Stromal cell of bone marrow (primary cell): ENCODE measurements around the gene AP5Z1.

Experiments
- DNase-seq: peaks from one replicate; pipeline ENCODE4 v3.0.0-alpha.2; 2012; ENCODE audit warnings: low read depth

Gene AP5Z1

GRCh38 chr7:4803397-4804241, 28.2 kb downstream of the AP5Z1 start:
- DNase-seq: no peak

DNA sequence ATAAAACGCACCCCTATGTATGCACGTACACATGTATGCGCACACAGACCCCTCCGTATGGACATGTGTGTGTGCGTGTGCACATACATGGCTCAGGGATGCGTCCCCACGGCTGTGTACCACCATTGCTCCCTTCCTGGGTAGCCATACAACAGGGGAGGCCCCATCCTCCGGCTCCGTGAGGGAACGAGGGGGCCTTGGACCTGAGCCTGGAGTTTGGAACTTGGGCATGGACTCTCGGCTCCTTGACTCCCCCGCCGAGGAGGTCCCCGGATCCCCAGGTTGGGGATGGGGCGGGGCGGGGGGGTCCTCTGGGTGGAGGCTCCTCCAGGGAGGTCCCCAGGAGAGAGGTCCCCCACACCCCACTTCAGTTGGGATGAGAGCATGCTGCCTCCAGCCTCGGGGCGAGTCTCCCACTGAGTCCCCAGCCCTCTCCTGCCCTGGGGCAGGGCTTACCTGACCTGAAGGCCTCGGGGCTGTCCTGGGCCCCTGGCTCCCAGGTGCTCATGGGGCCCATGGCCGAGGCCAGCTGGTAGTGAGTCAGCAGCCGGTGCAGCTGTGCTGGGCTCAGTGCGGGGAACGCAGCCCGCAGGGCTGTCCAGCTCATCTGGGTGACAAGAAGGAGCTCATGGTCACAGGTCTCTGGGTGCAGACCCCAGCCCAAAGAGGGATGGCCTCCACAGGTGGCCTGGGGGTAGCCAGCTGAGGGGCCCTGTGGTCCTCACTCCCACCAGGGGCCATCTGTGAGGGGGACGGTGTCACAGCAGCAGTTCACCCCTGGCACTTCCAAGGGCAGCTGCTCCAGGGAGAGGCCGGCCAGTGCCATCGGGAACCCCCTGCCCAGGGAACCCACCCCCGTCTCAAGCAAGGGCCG, 29.9 kb downstream of the AP5Z1 start:
- no peak for DNase-seq

- no peak for DNase-seq
Observed at GRCh38 chr7:4805984-4806300, 30.5 kb downstream of the AP5Z1 start.

DNA sequence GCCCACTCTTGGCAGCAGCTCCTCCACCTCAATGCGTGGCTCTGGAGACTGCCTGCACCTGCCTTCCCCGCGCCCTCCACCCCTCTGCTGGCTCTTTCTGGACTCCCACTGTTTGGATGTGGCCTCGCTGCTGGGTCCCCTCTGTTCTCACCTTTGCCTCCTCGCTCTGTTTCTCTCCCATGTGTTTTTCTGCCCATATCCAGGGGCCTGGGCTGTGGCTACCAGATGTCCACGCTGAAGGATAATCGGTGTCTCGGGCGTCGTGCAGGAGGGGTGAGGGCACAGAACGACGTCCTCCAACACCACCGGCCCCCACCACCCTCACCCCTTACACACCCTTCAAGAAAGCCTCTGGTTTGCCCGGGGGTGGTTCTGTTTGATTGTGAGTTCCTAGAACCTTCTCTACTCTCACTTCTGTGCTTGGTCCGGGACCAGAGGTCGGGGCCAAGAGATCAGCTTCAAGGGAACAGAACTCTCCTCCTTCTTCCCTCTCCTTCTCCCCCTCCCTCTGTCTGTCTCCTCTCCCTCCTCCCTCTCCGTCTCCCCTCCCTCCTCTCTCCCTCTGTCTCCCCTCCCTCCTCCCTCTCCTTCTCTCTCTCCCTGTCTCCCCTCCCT, 31.7 kb downstream of the AP5Z1 start:
- no peak for DNase-seq

- DNase-seq: no peak
Observed at GRCh38 chr7:4807598-4808016, 32.2 kb downstream of the AP5Z1 start.

GRCh38 chr7:4808026-4808425, 32.6 kb downstream of the AP5Z1 start:
- DNase-seq: no peak

- no peak for DNase-seq
Observed at GRCh38 chr7:4808565-4808964, 33.1 kb downstream of the AP5Z1 start.

- DNase-seq: no peak
Observed at GRCh38 chr7:4809091-4809591, 33.7 kb downstream of the AP5Z1 start.

GRCh38 chr7:4809666-4810065, 34.2 kb downstream of the AP5Z1 start:
- DNase-seq: no peak

DNA sequence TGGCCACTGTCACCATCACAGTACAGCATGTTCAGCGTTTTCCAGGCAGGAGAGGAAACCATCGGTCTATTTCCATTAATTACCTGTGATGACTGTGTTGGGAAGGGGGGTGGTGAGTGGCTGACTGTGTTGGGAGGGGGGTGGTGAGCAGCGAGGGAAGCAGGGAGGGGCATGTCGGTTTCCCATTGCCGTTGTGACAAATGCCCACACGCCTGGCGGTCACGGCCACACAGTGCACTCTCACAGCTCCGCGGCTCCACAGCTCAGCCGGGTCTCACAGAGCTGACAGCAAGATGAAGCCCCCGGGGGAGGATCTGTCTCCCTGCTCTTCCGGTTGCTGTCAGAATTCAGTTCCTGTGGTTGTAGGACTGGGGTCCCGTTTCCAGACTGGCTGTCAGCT, 39.0 kb downstream of the AP5Z1 start:
- no peak for DNase-seq

DNA sequence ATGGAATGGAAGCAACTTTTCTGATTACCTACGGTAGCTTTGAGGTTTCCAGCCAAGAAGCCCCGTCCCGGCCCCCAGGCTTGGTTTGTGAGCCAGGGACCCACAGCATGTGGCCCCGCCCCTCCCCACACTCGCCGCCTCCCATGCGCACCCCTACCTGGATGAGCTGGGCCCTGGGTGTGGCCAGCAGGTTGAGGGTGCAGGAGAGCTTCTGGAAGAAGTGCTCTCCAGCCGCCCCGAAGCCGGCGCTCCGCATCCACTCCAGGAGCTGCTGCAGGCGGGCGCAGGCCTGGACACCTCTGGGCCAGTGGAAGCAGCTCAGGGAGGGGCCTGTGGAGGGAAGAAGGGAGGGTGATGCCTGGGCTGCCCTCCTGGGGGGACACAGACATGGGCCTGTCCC, 39.7 kb downstream of the AP5Z1 start:
- DNase-seq: no peak

DNA sequence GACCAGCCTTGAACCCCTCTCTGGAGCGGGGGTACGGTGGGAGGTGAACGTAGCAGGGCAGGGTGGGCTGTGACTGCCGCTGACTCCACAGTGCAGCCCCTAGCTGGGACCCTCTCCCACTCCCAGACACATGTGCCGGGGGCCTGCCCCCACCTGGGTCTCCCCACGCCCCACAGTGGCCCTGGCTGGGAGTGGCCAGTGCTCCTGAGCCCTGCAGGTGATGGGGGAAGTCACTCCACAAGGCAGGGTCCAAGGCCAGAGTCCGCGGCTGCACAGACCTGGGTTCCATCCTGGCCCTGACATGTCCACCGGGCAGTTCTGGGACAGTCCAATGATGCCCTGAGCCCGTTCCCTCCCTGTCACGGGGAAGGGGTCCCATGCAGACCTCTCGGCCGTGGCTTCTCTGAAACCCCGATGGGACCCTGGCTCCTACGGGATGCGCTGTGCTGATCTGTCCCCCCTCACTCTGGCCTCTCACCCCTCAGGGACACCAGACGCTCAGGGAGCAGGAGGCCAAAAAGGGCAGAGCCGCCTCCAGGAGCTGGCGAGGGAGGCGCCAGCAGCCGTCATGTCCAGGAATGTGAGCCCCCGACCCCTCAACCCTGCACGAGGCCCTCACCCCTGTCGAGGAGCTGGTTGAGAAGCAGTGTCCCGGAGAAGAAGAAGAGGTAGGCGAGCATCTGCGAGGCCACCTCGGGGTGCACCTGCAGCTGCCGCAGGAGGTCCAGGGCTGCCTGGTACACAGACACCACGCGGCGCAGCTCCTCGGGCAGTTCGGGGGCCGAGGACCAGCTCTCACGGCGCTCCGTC, 40.4 kb downstream of the AP5Z1 start:
- DNase-seq: no peak

- DNase-seq: no peak
Observed at GRCh38 chr7:4816419-4817080, 41.1 kb downstream of the AP5Z1 start.

DNA sequence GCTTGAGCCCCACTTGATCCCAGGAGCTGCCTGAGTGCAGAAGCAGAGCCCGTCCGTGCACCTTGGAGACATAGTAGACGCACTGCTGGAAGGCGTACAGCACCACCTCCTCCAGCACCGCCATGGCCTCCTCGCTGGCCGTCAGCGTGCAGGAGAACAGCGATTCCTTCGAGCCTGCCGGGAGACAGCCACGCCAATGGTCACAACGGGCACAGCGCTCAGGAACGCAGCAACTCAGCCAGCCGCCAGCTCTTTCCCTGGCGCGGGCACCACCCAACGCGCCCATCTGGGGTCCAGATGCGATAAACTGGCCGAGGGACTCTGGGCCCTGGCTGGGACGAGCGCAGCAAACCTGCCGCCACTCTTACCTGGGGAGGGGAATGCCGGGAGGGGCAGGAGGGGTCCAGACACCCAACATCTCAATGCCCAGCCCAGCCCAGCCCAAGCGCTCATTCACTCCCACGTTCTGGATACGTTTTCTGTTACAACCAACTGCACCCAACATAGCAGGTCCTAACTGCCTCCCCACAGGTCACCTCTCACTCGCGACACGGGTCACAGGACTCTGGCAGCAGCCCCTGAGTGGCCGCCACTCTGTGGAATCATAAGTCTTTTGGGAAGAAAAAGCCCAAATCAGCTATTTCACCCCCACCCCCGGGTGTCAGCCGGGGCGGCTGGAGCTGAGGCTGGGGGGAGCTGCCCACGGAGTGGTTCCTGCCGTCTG, 41.9 kb downstream of the AP5Z1 start:
- DNase-seq: no peak

- DNase-seq: no peak
Observed at GRCh38 chr7:4818000-4818794, 42.8 kb downstream of the AP5Z1 start.

DNA sequence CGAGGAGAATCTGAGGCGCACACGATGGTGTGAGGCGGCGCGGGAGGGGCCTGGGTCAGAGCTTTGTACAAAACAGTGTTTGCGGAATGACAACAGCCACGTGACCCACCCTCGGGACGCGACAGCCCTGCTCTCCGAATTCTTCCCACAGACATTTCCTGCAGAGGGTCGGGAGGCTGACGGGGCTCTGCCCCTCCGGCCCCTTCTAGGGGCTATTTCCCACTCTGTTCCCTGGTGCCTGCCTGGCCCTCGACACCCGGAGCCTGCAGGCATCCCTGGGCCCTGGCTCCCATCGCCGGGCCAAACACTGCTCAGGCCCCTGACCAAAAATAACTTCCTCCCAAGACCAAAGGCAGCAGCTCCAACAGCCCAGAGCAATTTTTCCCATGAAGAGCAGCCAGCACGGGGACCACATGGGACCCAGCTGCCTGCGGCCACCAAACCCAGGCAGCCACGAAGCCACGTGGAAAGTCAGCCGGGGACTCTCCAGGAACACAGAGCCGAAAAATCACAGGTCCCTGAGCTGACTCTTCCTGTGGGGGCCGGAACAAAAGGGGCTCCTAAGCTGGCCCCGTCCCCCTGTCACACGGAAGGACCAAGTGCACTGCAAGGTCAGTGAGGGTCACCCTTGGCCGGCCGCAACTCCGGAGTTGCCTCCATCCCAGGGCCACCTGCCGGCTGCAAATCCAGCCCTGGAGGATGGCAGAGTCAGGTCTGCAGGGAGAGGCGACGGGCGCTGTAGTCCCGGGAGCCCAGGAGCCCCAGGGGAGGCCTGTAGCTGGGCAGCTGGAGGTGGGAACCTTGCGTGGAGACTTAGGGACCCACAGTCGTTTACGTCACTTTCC, 44.4 kb downstream of the AP5Z1 start:
- no peak for DNase-seq

GRCh38 chr7:4820405-4820966, 45.1 kb downstream of the AP5Z1 start:
- DNase-seq: no peak

- no peak for DNase-seq
Observed at GRCh38 chr7:4820967-4821471, 45.6 kb downstream of the AP5Z1 start.
